Stimulated activated effector memory CD8-positive, alpha-beta T cell treated with anti-CD3 and anti-CD28 coated beads, Interleukin-12 subunit alpha, Interleukin-12 subunit beta, amount 100 ng/mL, for 72 hours (primary cell): Measurements from ENCODE around the gene BHLHA15.
A peak's percentile ranks its signal among the peaks of the same experiment; 100 is the strongest.

ENCODE experiments used
- ATAC-seq: fragments of 150-1000 bp; cut with Tn5 transposase; 2 replicates; pipeline ENCODE4 v1.10.0; 2021
- DNase-seq, 2 donors: peaks; one replicate each; pipeline ENCODE4 v3.0.0; 2021 to 2022; ENCODE audit warnings: low spot score in 2 of 2
- H3K27ac Mint-ChIP-seq: one replicate; pipeline ENCODE4 v1.8.0; 2022; ENCODE audit warnings: mild to moderate bottlenecking, mixed read lengths
- H3K36me3 Mint-ChIP-seq: one replicate; pipeline ENCODE4 v1.8.0; 2022; ENCODE audit warnings: mild to moderate bottlenecking, mixed read lengths
- H3K4me1 Mint-ChIP-seq: one replicate; pipeline ENCODE4 v1.8.0; 2022; ENCODE audit warnings: mixed read lengths
- H3K4me3 Mint-ChIP-seq: one replicate; pipeline ENCODE4 v1.8.0; 2022; ENCODE audit warnings: mild to moderate bottlenecking, mixed read lengths
- H3K9me3 Mint-ChIP-seq: one replicate; pipeline ENCODE4 v1.8.0; 2022; ENCODE audit warnings: mixed read lengths

The BHLHA15 gene

GRCh38 chr7:98178321-98178720, 32.9 kb upstream of the BHLHA15 start:
- H3K4me1 Mint-ChIP-seq, result no peaks in the 10 kb centered on the region
- ATAC-seq (no peak), DNase-seq (no peak)
- H3K27ac Mint-ChIP-seq, result no peak overlapping the region
- H3K4me3 Mint-ChIP-seq, result no peak overlapping the region
- H3K9me3 Mint-ChIP-seq, result no peaks in the 10 kb centered on the region
- peaks cover under 1% of the 10 kb centered on the region for H3K36me3 Mint-ChIP-seq

- Mint-ChIP-seq H3K9me3 (no peaks in the 10 kb centered on the region), H3K27ac (no peak overlapping the region), H3K4me1 (no peaks in the 10 kb centered on the region), H3K4me3 (no peak overlapping the region), H3K36me3 (no peaks in the 10 kb centered on the region)
- no peak for DNase-seq
- ATAC-seq, result no peak
Measured at GRCh38 chr7:98178762-98179490, 32.3 kb upstream of the BHLHA15 start.

- Mint-ChIP-seq H3K9me3 (no peaks in the 10 kb centered on the region), H3K4me1 (no peaks in the 10 kb centered on the region), H3K27ac (no peak overlapping the region), H3K4me3 (no peak overlapping the region), H3K36me3 (no peaks in the 10 kb centered on the region)
- no peak for ATAC-seq
- no peak for DNase-seq
Measured at GRCh38 chr7:98180751-98181150, 30.5 kb upstream of the BHLHA15 start.

- H3K9me3 Mint-ChIP-seq, result no peaks in the 10 kb centered on the region
- no peak for DNase-seq
- no peak overlapping the region for H3K27ac Mint-ChIP-seq
- ATAC-seq, result no peak
- peaks cover 11% of the 10 kb centered on the region for H3K36me3 Mint-ChIP-seq
- peaks cover 11% of the 10 kb centered on the region for H3K4me1 Mint-ChIP-seq
- H3K4me3 Mint-ChIP-seq, result no peak overlapping the region
Measured at GRCh38 chr7:98185101-98185500, 26.1 kb upstream of the BHLHA15 start.

GRCh38 chr7:98186452-98187137, 24.6 kb upstream of the BHLHA15 start:
- Mint-ChIP-seq H3K9me3 (no peaks in the 10 kb centered on the region), H3K27ac (no peak overlapping the region), H3K4me1 (peaks cover 11% of the 10 kb centered on the region), H3K4me3 (no peak overlapping the region), H3K36me3 (peaks cover 26% of the 10 kb centered on the region)
- no peak for ATAC-seq
- no peak for DNase-seq

- no peak overlapping the region for H3K4me3 Mint-ChIP-seq
- H3K4me1 Mint-ChIP-seq, result peaks cover 11% of the 10 kb centered on the region
- H3K9me3 Mint-ChIP-seq, result no peaks in the 10 kb centered on the region
- H3K27ac Mint-ChIP-seq, result no peak overlapping the region
- peaks cover 31% of the 10 kb centered on the region for H3K36me3 Mint-ChIP-seq
- DNase-seq, result no peak
- ATAC-seq, result no peak
Measured at GRCh38 chr7:98187138-98187502, 24.1 kb upstream of the BHLHA15 start.

- H3K36me3 Mint-ChIP-seq, result peaks cover 54% of the 10 kb centered on the region
- H3K9me3 Mint-ChIP-seq, result no peaks in the 10 kb centered on the region
- ATAC-seq (peak; percentile 36), DNase-seq (no peak)
- no peak overlapping the region for H3K4me3 Mint-ChIP-seq
- peak overlapping the region; percentile 69 for H3K27ac Mint-ChIP-seq
- H3K4me1 Mint-ChIP-seq, result peaks cover 11% of the 10 kb centered on the region
Measured at GRCh38 chr7:98189559-98189958, 21.7 kb upstream of the BHLHA15 start.

GRCh38 chr7:98191668-98192431, 19.4 kb upstream of the BHLHA15 start:
- H3K9me3 Mint-ChIP-seq, result no peaks in the 10 kb centered on the region
- H3K36me3 Mint-ChIP-seq, result peaks cover 59% of the 10 kb centered on the region
- no peak for ATAC-seq
- H3K4me1 Mint-ChIP-seq, result peaks cover 11% of the 10 kb centered on the region
- no peak overlapping the region for H3K4me3 Mint-ChIP-seq
- no peak overlapping the region for H3K27ac Mint-ChIP-seq
- no peak for DNase-seq

GRCh38 chr7:98192781-98193457, 18.3 kb upstream of the BHLHA15 start:
- ATAC-seq (no peak), DNase-seq (no peak)
- Mint-ChIP-seq H3K9me3 (no peaks in the 10 kb centered on the region), H3K4me3 (no peak overlapping the region), H3K27ac (no peak overlapping the region), H3K4me1 (peaks cover 11% of the 10 kb centered on the region), H3K36me3 (peaks cover 55% of the 10 kb centered on the region)

- H3K36me3 Mint-ChIP-seq, result peaks cover 56% of the 10 kb centered on the region
- peaks cover 11% of the 10 kb centered on the region for H3K4me1 Mint-ChIP-seq
- no peaks in the 10 kb centered on the region for H3K9me3 Mint-ChIP-seq
- DNase-seq (no peak), ATAC-seq (no peak)
- no peak overlapping the region for H3K27ac Mint-ChIP-seq
- H3K4me3 Mint-ChIP-seq, result no peak overlapping the region
Measured at GRCh38 chr7:98193474-98194180, 17.6 kb upstream of the BHLHA15 start.

- H3K9me3 Mint-ChIP-seq, result no peaks in the 10 kb centered on the region
- no peak overlapping the region for H3K4me3 Mint-ChIP-seq
- ATAC-seq (no peak), DNase-seq (no peak)
- H3K27ac Mint-ChIP-seq, result no peak overlapping the region
- peaks cover 56% of the 10 kb centered on the region for H3K36me3 Mint-ChIP-seq
- H3K4me1 Mint-ChIP-seq, result peaks cover 6% of the 10 kb centered on the region
Measured at GRCh38 chr7:98194186-98194585, 17.1 kb upstream of the BHLHA15 start.

GRCh38 chr7:98194672-98195457, 16.4 kb upstream of the BHLHA15 start:
- H3K36me3 Mint-ChIP-seq, result peaks cover 56% of the 10 kb centered on the region
- H3K4me3 Mint-ChIP-seq, result no peak overlapping the region
- H3K4me1 Mint-ChIP-seq, result peaks cover under 1% of the 10 kb centered on the region
- ATAC-seq, result no peak
- H3K9me3 Mint-ChIP-seq, result no peaks in the 10 kb centered on the region
- H3K27ac Mint-ChIP-seq, result no peak overlapping the region
- DNase-seq, result no peak

- no peak for ATAC-seq
- peaks cover 22% of the 10 kb centered on the region for H3K4me1 Mint-ChIP-seq
- no peak overlapping the region for H3K4me3 Mint-ChIP-seq
- H3K9me3 Mint-ChIP-seq, result no peaks in the 10 kb centered on the region
- no peak overlapping the region for H3K27ac Mint-ChIP-seq
- DNase-seq, result no peak
- H3K36me3 Mint-ChIP-seq, result peaks cover 42% of the 10 kb centered on the region
Measured at GRCh38 chr7:98196706-98197605, 14.3 kb upstream of the BHLHA15 start.
